A673 (cell line): ENCODE results near the gene PXDN.

Experiments
- EZH2 ChIP-seq: fragments of 200-600 bp; sonication (generic); IDR thresholded peaks from 2 replicates; pipeline ENCODE4 v1.6.1; 2017; ENCODE audit warnings: borderline replicate concordance, low read depth, mild to moderate bottlenecking, mixed read lengths, antibody characterized with exemption, low read length; ENCODE audit not compliant: poor library complexity, severe bottlenecking
- TF ChIP-seq, protein P1 (sequence below): fragments of 300-800, 200-600 bp; sonication (generic); conservative IDR thresholded peaks from 2 replicates; pipeline ENCODE4 v1.5.1; 2017; ENCODE audit warnings: low read depth, mild to moderate bottlenecking, antibody characterized with exemption, low read length, moderate library complexity, mixed read lengths

GRCh38 chr2:1749489-1750119, 5.3 kb upstream of the PXDN start:
- TF ChIP-seq, protein P1, sequence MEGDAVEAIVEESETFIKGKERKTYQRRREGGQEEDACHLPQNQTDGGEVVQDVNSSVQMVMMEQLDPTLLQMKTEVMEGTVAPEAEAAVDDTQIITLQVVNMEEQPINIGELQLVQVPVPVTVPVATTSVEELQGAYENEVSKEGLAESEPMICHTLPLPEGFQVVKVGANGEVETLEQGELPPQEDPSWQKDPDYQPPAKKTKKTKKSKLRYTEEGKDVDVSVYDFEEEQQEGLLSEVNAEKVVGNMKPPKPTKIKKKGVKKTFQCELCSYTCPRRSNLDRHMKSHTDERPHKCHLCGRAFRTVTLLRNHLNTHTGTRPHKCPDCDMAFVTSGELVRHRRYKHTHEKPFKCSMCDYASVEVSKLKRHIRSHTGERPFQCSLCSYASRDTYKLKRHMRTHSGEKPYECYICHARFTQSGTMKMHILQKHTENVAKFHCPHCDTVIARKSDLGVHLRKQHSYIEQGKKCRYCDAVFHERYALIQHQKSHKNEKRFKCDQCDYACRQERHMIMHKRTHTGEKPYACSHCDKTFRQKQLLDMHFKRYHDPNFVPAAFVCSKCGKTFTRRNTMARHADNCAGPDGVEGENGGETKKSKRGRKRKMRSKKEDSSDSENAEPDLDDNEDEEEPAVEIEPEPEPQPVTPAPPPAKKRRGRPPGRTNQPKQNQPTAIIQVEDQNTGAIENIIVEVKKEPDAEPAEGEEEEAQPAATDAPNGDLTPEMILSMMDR = no peak
- TF ChIP-seq EZH2 = no peak
